K562 (cell line): ENCODE measurements around the gene RNF151. TPM values are rescaled to one million over a fixed set of nuclear protein-coding genes. Genes with fewer than 3 reads are reported as not detected.
A peak's percentile ranks its signal among the peaks of the same experiment; 100 is the strongest.

Experiments used
- BRF2 ChIP-seq: IDR thresholded peaks from 3 replicates; pipeline ENCODE4 v1.6.1; 2011; ENCODE audit warnings: borderline replicate concordance, mild to moderate bottlenecking; ENCODE audit not compliant: insufficient read length, insufficient read depth
- CC2D1A ChIP-seq: fragments of 450-650 bp; IDR thresholded peaks from 2 replicates; pipeline ENCODE4 v1.6.1; 2017; ENCODE audit warnings: mild to moderate bottlenecking
- CEBPB ChIP-seq: fragments of 450-650 bp; IDR thresholded peaks from 2 replicates; pipeline ENCODE4 v1.6.1; 2016; ENCODE audit warnings: missing genetic modification characterization, missing compliant biosample characterization
- HDAC1 ChIP-seq, 2 experiments: fragments of 450-650 bp; IDR thresholded peaks; 2 replicates each; pipeline ENCODE4 v1.6.1; 2016 to 2017; ENCODE audit warnings: inconsistent platforms in 1 of 2, mild to moderate bottlenecking in 1 of 2, moderate library complexity in 1 of 2
- HDAC8 ChIP-seq: fragments of 450-650 bp; IDR thresholded peaks from 2 replicates; pipeline ENCODE4 v1.6.1; 2016; ENCODE audit warnings: mild to moderate bottlenecking, missing genetic modification characterization, moderate library complexity, missing compliant biosample characterization
- JUND ChIP-seq, 2 experiments: IDR thresholded peaks; 2 replicates in 1 of 2; 3 replicates in 1 of 2; pipeline ENCODE4 v1.6.1; 2011; ENCODE audit warnings: borderline replicate concordance in 2 of 2, low read depth in 2 of 2, low read length in 2 of 2, improper control_type of control experiment in 1 of 2, missing biosample characterization in 1 of 2, missing genetic modification characterization in 1 of 2, missing genetic modification reagents in 1 of 2
- SAFB ChIP-seq: fragments of 200-400 bp; formaldehyde crosslinking; IDR thresholded peaks from 2 replicates; pipeline ENCODE4 v1.6.1; 2017; ENCODE audit warnings: low read depth, low read length, borderline replicate concordance
- TAF1 ChIP-seq: IDR thresholded peaks from 2 replicates; pipeline ENCODE4 v1.6.1; 2011; ENCODE audit warnings: mild to moderate bottlenecking, low read length, moderate library complexity; ENCODE audit not compliant: insufficient read depth, control insufficient read depth, severe bottlenecking; ENCODE audit errors: extremely low read depth
- TRIM28 ChIP-seq: fragments of 450-650 bp; IDR thresholded peaks from 2 replicates; pipeline ENCODE4 v1.6.1; 2017
- ZNF239 ChIP-seq: fragments of 250-450 bp; sonication (Bioruptor Pico); IDR thresholded peaks from 2 replicates; pipeline ENCODE4 v1.4.0; 2020; ENCODE audit warnings: mild to moderate bottlenecking
- polyA plus RNA-seq, 8 experiments: library from polyadenylated mRNA; depleted of rRNA in 4 of 8; stranded (reverse) in 5 of 8; unstranded in 3 of 8; fragments of >200 nt; fragmentation: Nextera tagmentation in 2 of 8; fragmentation: Illumina TruSeq in 1 of 8; extraction: Ambion mirVana in 2 of 8; extraction: Trizol in 1 of 8; gene quantifications; 2 replicates each; pipeline versions ENCODE4 v1.2.1 to v1.2.3, GENCODE V29; 2011 to 2014; ENCODE audit warnings: inconsistent platforms in 1 of 8, missing spikeins in 1 of 8
- total RNA-seq, 7 experiments: library from RNA; depleted of rRNA in 6 of 7; stranded (reverse); fragments of >200 nt in 6 of 7; fragmentation: Illumina TruSeq in 2 of 7; extraction: Trizol in 2 of 7; gene quantifications; 2 replicates each; pipeline versions ENCODE4 v1.2.1 to v1.2.3, GENCODE V29; 2011 to 2021; ENCODE audit warnings: low replicate concordance in 1 of 7
- TF ChIP-seq, protein P1 (sequence below): fragments of 200-600 bp; sonication (generic); IDR thresholded peaks from one replicate; pipeline ENCODE4 v1.6.1; 2012; ENCODE audit warnings: mild to moderate bottlenecking, low read depth, low read length, inconsistent platforms

RNF151 gene
- total and polyA plus RNA-seq, 9 of the 15 experiments (the other 6 are each of a cell fraction or from before 2014, with no cell fraction given): not detected

GRCh38 chr16:1983544-1984346 is 17.1 kb downstream of the RNF151 start, which contains the start of gene GFER (continued):
- TF ChIP-seq BRF2: no peak
- TF ChIP-seq TRIM28: no peak; the same call in 1 of the 2 replicates
- TF ChIP-seq, protein P1, sequence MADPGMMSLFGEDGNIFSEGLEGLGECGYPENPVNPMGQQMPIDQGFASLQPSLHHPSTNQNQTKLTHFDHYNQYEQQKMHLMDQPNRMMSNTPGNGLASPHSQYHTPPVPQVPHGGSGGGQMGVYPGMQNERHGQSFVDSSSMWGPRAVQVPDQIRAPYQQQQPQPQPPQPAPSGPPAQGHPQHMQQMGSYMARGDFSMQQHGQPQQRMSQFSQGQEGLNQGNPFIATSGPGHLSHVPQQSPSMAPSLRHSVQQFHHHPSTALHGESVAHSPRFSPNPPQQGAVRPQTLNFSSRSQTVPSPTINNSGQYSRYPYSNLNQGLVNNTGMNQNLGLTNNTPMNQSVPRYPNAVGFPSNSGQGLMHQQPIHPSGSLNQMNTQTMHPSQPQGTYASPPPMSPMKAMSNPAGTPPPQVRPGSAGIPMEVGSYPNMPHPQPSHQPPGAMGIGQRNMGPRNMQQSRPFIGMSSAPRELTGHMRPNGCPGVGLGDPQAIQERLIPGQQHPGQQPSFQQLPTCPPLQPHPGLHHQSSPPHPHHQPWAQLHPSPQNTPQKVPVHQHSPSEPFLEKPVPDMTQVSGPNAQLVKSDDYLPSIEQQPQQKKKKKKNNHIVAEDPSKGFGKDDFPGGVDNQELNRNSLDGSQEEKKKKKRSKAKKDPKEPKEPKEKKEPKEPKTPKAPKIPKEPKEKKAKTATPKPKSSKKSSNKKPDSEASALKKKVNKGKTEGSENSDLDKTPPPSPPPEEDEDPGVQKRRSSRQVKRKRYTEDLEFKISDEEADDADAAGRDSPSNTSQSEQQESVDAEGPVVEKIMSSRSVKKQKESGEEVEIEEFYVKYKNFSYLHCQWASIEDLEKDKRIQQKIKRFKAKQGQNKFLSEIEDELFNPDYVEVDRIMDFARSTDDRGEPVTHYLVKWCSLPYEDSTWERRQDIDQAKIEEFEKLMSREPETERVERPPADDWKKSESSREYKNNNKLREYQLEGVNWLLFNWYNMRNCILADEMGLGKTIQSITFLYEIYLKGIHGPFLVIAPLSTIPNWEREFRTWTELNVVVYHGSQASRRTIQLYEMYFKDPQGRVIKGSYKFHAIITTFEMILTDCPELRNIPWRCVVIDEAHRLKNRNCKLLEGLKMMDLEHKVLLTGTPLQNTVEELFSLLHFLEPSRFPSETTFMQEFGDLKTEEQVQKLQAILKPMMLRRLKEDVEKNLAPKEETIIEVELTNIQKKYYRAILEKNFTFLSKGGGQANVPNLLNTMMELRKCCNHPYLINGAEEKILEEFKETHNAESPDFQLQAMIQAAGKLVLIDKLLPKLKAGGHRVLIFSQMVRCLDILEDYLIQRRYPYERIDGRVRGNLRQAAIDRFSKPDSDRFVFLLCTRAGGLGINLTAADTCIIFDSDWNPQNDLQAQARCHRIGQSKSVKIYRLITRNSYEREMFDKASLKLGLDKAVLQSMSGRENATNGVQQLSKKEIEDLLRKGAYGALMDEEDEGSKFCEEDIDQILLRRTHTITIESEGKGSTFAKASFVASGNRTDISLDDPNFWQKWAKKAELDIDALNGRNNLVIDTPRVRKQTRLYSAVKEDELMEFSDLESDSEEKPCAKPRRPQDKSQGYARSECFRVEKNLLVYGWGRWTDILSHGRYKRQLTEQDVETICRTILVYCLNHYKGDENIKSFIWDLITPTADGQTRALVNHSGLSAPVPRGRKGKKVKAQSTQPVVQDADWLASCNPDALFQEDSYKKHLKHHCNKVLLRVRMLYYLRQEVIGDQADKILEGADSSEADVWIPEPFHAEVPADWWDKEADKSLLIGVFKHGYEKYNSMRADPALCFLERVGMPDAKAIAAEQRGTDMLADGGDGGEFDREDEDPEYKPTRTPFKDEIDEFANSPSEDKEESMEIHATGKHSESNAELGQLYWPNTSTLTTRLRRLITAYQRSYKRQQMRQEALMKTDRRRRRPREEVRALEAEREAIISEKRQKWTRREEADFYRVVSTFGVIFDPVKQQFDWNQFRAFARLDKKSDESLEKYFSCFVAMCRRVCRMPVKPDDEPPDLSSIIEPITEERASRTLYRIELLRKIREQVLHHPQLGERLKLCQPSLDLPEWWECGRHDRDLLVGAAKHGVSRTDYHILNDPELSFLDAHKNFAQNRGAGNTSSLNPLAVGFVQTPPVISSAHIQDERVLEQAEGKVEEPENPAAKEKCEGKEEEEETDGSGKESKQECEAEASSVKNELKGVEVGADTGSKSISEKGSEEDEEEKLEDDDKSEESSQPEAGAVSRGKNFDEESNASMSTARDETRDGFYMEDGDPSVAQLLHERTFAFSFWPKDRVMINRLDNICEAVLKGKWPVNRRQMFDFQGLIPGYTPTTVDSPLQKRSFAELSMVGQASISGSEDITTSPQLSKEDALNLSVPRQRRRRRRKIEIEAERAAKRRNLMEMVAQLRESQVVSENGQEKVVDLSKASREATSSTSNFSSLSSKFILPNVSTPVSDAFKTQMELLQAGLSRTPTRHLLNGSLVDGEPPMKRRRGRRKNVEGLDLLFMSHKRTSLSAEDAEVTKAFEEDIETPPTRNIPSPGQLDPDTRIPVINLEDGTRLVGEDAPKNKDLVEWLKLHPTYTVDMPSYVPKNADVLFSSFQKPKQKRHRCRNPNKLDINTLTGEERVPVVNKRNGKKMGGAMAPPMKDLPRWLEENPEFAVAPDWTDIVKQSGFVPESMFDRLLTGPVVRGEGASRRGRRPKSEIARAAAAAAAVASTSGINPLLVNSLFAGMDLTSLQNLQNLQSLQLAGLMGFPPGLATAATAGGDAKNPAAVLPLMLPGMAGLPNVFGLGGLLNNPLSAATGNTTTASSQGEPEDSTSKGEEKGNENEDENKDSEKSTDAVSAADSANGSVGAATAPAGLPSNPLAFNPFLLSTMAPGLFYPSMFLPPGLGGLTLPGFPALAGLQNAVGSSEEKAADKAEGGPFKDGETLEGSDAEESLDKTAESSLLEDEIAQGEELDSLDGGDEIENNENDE: peak; percentile 9
- TF ChIP-seq CEBPB: peak; percentile 72
- peak; percentile 34; the same call in 1 of the 2 replicates for TF ChIP-seq ZNF239
- TF ChIP-seq SAFB: peak; percentile 70
- peak in 1 of 2 experiments; percentile 82; a peak in 2 of 4 replicates for TF ChIP-seq HDAC1 (IDR thresholded peaks at IDR 0.05)
- peak; percentile 88 for TF ChIP-seq TAF1
- TF ChIP-seq CC2D1A: no peak
- no peak for TF ChIP-seq JUND (IDR thresholded peaks at IDR 0.05; ENCODE audit: borderline replicate concordance, low read depth, low read length)
- peak; percentile 56; the same call in 1 of the 3 replicates for TF ChIP-seq JUND (tag; IDR thresholded peaks at IDR 0.05; ENCODE audit: borderline replicate concordance, low read depth, low read length)
- 0 out of 2 replicates have a peak, but pooled peaks have one; percentile 23 for TF ChIP-seq HDAC8
